ENCODE results near the gene GRAMD2A. TPM values are rescaled to one million over a fixed set of nuclear protein-coding genes. Genes with fewer than 3 reads are reported as not detected.
A peak's percentile ranks its signal among the peaks of the same experiment; 100 is the strongest.

Gene GRAMD2A
- total RNA-seq, 2 donors from 2014 or later, result 2.0 TPM

- peaks cover 12% of the 10 kb centered on the region for H3K4me1 Mint-ChIP-seq
- H3K27ac Mint-ChIP-seq, result peak overlapping the region; percentile 31
- H3K36me3 Mint-ChIP-seq (ENCODE audit: low read depth), result peaks cover 34% of the 10 kb centered on the region
- DNase-seq, result peak; percentile 76
- 15 to 80% methylated on average over 1 to 35 of the region's 35 CpGs for WGBS, 2 experiments (ENCODE audit: insufficient coverage in 1 of 2, insufficient read length in 1 of 2)
- H3K27me3 Mint-ChIP-seq (ENCODE audit: insufficient read depth), result peaks cover 20% of the 10 kb centered on the region
- peak overlapping the region; percentile 55 for H3K4me3 Mint-ChIP-seq
- Histone ChIP-seq H3K9ac (ENCODE audit: extremely low read depth, low read length, poor library complexity, severe bottlenecking) (no peak overlapping the region), H3K4me1 (ENCODE audit: control insufficient read depth, insufficient read depth, low read length) (no peaks in the 10 kb centered on the region), H3K4me3 (ENCODE audit: low read length) (peak overlapping the region; percentile 69), H3K9me3 (ENCODE audit: control insufficient read depth, low read length) (no peaks in the 10 kb centered on the region), H3K27ac (ENCODE audit: low read depth, low read length) (no peak overlapping the region), H3K27me3 (ENCODE audit: control insufficient read depth, insufficient read depth, low read length, poor library complexity, severe bottlenecking) (peaks cover 9% of the 10 kb centered on the region), H3K36me3 (ENCODE audit: control insufficient read depth, insufficient read depth, low read length) (peaks cover 38% of the 10 kb centered on the region)
- H3K9me3 Mint-ChIP-seq, result no peaks in the 10 kb centered on the region
- no peak for TF ChIP-seq CTCF (conservative IDR thresholded peaks at IDR 0.05)
These were observed 537 bp downstream of the GRAMD2A start for GRCh38 chr15:72197041-72197459.

- Histone ChIP-seq H3K9me3 (ENCODE audit: control insufficient read depth, low read length) (no peaks in the 10 kb centered on the region), H3K9ac (ENCODE audit: extremely low read depth, low read length, poor library complexity, severe bottlenecking) (no peak overlapping the region), H3K4me3 (ENCODE audit: low read length) (peak overlapping the region; percentile 69), H3K4me1 (ENCODE audit: control insufficient read depth, insufficient read depth, low read length) (no peaks in the 10 kb centered on the region), H3K27ac (ENCODE audit: low read depth, low read length) (no peak overlapping the region), H3K36me3 (ENCODE audit: control insufficient read depth, insufficient read depth, low read length) (peaks cover 32% of the 10 kb centered on the region), H3K27me3 (ENCODE audit: control insufficient read depth, insufficient read depth, low read length, poor library complexity, severe bottlenecking) (peaks cover 9% of the 10 kb centered on the region)
- Mint-ChIP-seq H3K27me3 (ENCODE audit: insufficient read depth) (peaks cover 20% of the 10 kb centered on the region), H3K4me3 (peak overlapping the region; percentile 55), H3K9me3 (no peaks in the 10 kb centered on the region), H3K27ac (no peak overlapping the region), H3K4me1 (peaks cover 12% of the 10 kb centered on the region), H3K36me3 (ENCODE audit: low read depth) (peaks cover 29% of the 10 kb centered on the region)
- DNase-seq, result no peak
- TF ChIP-seq CTCF (conservative IDR thresholded peaks at IDR 0.05), result no peak
- WGBS, 2 experiments (ENCODE audit: insufficient coverage in 1 of 2, insufficient read length in 1 of 2), result 64 to 78% methylated on average over 6 to 13 of the region's 13 CpGs
These were observed 1.1 kb downstream of the GRAMD2A start for GRCh38 chr15:72196409-72197040.

- H3K4me3 ChIP-seq (ENCODE audit: low read length), result no peak overlapping the region
- peaks cover 24% of the 10 kb centered on the region for H3K27me3 Mint-ChIP-seq (ENCODE audit: insufficient read depth)
- H3K36me3 Mint-ChIP-seq (ENCODE audit: low read depth), result peaks cover 16% of the 10 kb centered on the region
- no peak overlapping the region for H3K4me3 Mint-ChIP-seq
- H3K9me3 Mint-ChIP-seq, result no peaks in the 10 kb centered on the region
- WGBS, 2 experiments (ENCODE audit: insufficient coverage in 1 of 2, insufficient read length in 1 of 2), result 71 to 86% methylated on average over 4 to 6 of the region's 6 CpGs
- H3K27me3 ChIP-seq (ENCODE audit: control insufficient read depth, insufficient read depth, low read length, poor library complexity, severe bottlenecking), result peaks cover 9% of the 10 kb centered on the region
- no peaks in the 10 kb centered on the region for H3K9me3 ChIP-seq (ENCODE audit: control insufficient read depth, low read length)
- no peak overlapping the region for H3K9ac ChIP-seq (ENCODE audit: extremely low read depth, low read length, poor library complexity, severe bottlenecking)
- no peak for TF ChIP-seq CTCF (conservative IDR thresholded peaks at IDR 0.05)
- H3K4me1 Mint-ChIP-seq, result peaks cover 12% of the 10 kb centered on the region
- peaks cover 18% of the 10 kb centered on the region for H3K36me3 ChIP-seq (ENCODE audit: control insufficient read depth, insufficient read depth, low read length)
- no peaks in the 10 kb centered on the region for H3K4me1 ChIP-seq (ENCODE audit: control insufficient read depth, insufficient read depth, low read length)
- H3K27ac Mint-ChIP-seq, result peak overlapping the region; percentile 8
- DNase-seq, result peak; percentile 57
- H3K27ac ChIP-seq (ENCODE audit: low read depth, low read length), result no peak overlapping the region
These were observed 2.5 kb downstream of the GRAMD2A start for GRCh38 chr15:72195101-72195511.
